Prostate gland (tissue), 2 donors: ENCODE data around the gene CHTOP. TPM values are rescaled to one million over a fixed set of nuclear protein-coding genes. Genes with fewer than 3 reads are reported as not detected.

Experiments used
- DNase-seq: peaks from one replicate; pipeline ENCODE4 v3.0.0-alpha.2; 2019; ENCODE audit warnings: low spot score
- H3K27ac ChIP-seq, 2 donors: fragments of 200-600 bp; sonication (generic); 2 replicates each; pipeline ENCODE4 v1.5.1; 2017 to 2019
- H3K27me3 ChIP-seq: fragments of 200-600 bp; sonication (generic); replicated peaks from 2 replicates; pipeline ENCODE4 v1.5.1; 2019; ENCODE audit not compliant: insufficient read depth
- H3K36me3 ChIP-seq, 2 donors: fragments of 200-600 bp; sonication (generic); 1 replicate in 1 of 2; 2 replicates in 1 of 2; pipeline versions ENCODE4 v1.5.1 to v1.8.1; 2017 to 2019
- H3K4me1 ChIP-seq: fragments of 200-600 bp; sonication (generic); replicated peaks from 2 replicates; pipeline ENCODE4 v1.5.1; 2019
- H3K4me3 ChIP-seq, 2 donors: fragments of 200-600 bp; sonication (generic); 2 replicates each; pipeline ENCODE4 v1.5.1; 2017 to 2019
- H3K9me3 ChIP-seq: fragments of 200-600 bp; sonication (generic); 2 replicates; pipeline ENCODE4 v1.5.1; 2017
- CTCF ChIP-seq, 4 experiments: fragments of 200-600 bp in 2 of 4; fragments of 450-650 bp in 2 of 4; sonication (generic) in 2 of 4; IDR thresholded peaks; 1 replicate in 3 of 4; 2 replicates in 1 of 4; pipeline ENCODE4 v1.5.1; 2016 to 2019; ENCODE audit warnings: antibody characterized with exemption in 4 of 4, mild to moderate bottlenecking in 2 of 4, moderate library complexity in 2 of 4
- POLR2A ChIP-seq: fragments of 450-650 bp; IDR thresholded peaks from one replicate; pipeline ENCODE4 v1.6.1; 2016; ENCODE audit warnings: antibody characterized with exemption, mild to moderate bottlenecking
- POLR2AphosphoS5 ChIP-seq: sonication (generic); formaldehyde crosslinking; IDR thresholded peaks from one replicate; pipeline ENCODE4 v1.6.1; 2017; ENCODE audit warnings: antibody characterized with exemption
- WGBS: methylation state at CpG from one replicate; pipeline ENCODE4 v1.1.5; 2018; 5-methylcytosine and 5-hydroxymethylcytosine counted together
- intact Hi-C: fragments of 100-400 bp; cut with DNase I; formaldehyde crosslinking; loops from one replicate; pipeline ENCODE4 v1.14.2; 2022
- total RNA-seq, 2 donors: library from RNA; depleted of rRNA; stranded (reverse); fragments of >200 nt; gene quantifications; one replicate each; pipeline ENCODE4 v1.1.0, GENCODE V29; 2016

CHTOP gene
- total RNA-seq, 2 donors from 2014 or later = 60.6 to 74.4 TPM

GRCh38 chr1:153614906-153615305 is 19.0 kb upstream of the CHTOP start:
- Histone ChIP-seq H3K27me3 (no peaks in the 10 kb centered on the region), H3K4me3 (no peak overlapping the region), H3K27ac (no peak overlapping the region), H3K9me3 (no peaks in the 10 kb centered on the region), H3K4me1 (no peaks in the 10 kb centered on the region), H3K36me3 (no peaks in the 10 kb centered on the region)
- DNase-seq = no peak
- WGBS = 81% methylated on average over 7 of the region's 7 CpGs
- intact Hi-C loops = no loop called here
- TF ChIP-seq POLR2AphosphoS5 (no peak), POLR2A (no peak), CTCF (IDR thresholded peaks at IDR 0.05) (no peak)

DNA sequence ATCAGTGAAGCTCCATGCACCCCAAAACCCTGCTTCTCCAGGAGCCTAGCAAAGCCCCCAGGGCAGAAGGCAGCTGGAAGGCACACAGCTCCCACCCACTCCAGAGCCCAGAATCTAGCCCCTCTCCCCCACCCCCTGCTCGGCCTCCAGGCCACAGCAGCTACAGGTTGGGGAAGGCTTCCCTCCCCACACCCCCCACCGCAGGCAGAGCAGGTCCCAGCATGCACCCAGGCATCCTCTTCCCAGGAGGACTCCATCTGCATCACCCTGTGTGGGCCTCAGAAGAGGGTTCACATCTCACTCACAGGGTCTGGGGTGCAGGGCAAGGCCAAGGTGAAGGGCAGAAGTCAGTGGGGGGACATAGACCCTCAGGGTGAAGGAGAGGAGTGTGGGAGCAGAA is 18.5 kb upstream of the CHTOP start:
- Histone ChIP-seq H3K27me3 (no peaks in the 10 kb centered on the region), H3K4me1 (no peaks in the 10 kb centered on the region), H3K9me3 (no peaks in the 10 kb centered on the region), H3K27ac (no peak overlapping the region), H3K36me3 (no peaks in the 10 kb centered on the region), H3K4me3 (no peak overlapping the region)
- DNase-seq = no peak
- no peak for TF ChIP-seq CTCF (IDR thresholded peaks at IDR 0.05)
- no peak for TF ChIP-seq POLR2AphosphoS5
- no peak for TF ChIP-seq POLR2A
- intact Hi-C loops = no loop called here
- 56% methylated on average over 2 of the region's 2 CpGs for WGBS

DNA sequence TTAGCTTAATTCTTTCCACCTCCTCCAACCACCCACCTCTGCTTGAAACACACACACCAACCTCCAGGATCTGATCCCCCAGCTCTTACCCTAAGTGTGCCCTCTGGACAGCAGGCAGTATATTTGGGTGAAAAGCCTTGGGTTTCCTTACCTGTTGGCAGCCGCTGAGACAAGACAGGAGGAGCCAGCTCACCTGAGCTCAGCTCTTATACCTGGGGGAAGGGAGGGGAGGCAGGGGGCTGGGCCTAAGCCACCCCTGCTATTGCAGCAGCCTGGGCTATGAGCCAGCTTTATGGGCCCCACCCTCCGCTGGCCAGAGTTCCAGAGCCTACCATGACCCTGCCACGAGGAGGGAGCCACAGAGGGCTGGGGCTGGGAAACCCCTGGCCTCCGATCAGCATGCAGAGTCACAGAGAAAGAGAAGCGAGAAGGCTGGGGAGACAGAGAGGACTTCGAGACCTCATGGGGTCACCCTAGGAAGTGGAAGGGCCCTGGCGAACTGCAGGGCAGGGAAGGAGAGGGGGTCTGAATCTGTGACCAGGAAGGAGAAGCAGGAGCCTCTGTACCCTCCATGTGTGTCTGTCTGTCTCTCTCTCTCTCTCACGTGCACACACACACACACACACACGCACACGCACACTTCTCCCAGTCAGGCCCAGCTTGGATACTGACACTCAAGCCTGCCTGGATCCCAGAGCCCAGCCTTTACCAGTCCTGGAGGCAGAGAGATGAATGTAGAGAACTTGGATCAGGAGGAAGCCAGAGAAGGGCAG is 17.5 kb upstream of the CHTOP start, which contains the start of gene S100A14:
Gene S100A14, minus strand, starts transcription at position 182 of the 773 bp plus-strand sequence. CDS start 467 bp downstream, outside the sequence.
- H3K9me3 ChIP-seq = no peaks in the 10 kb centered on the region
- no peaks in the 10 kb centered on the region for H3K27me3 ChIP-seq
- H3K27ac ChIP-seq = peak within 1 kb of the TSS in 1 of 2 donors; percentile 16
- no peaks in the 10 kb centered on the region for H3K4me1 ChIP-seq
- peak; percentile 60 for DNase-seq
- no peak within 1 kb of the TSS for H3K4me3 ChIP-seq
- TF ChIP-seq CTCF (IDR thresholded peaks at IDR 0.05) (no peak), POLR2AphosphoS5 (peak; percentile 17), POLR2A (peak; percentile 37)
- WGBS = 56% methylated on average over 10 of the region's 10 CpGs
- H3K36me3 ChIP-seq = no peaks in the 10 kb centered on the region
- intact Hi-C loops = no loop called here

- H3K27ac ChIP-seq = peak overlapping the region in 1 of 2 donors; percentile 16
- H3K9me3 ChIP-seq = no peaks in the 10 kb centered on the region
- no peaks in the 10 kb centered on the region for H3K27me3 ChIP-seq
- DNase-seq = no peak
- H3K4me1 ChIP-seq = no peaks in the 10 kb centered on the region
- 65% methylated on average over 5 of the region's 5 CpGs for WGBS
- TF ChIP-seq POLR2AphosphoS5 (no peak), CTCF (IDR thresholded peaks at IDR 0.05) (no peak), POLR2A (no peak)
- H3K36me3 ChIP-seq = no peaks in the 10 kb centered on the region
- no peak overlapping the region for H3K4me3 ChIP-seq
- intact Hi-C loops = no loop called here
These were observed 17.0 kb upstream of the CHTOP start for GRCh38 chr1:153616917-153617311.

- intact Hi-C loops = no loop called here
- no peak overlapping the region for H3K27ac ChIP-seq
- WGBS = 94% methylated on average over 6 of the region's 6 CpGs
These were observed 16.2 kb upstream of the CHTOP start for GRCh38 chr1:153617663-153618062.

More at GRCh38 chr1:153617663-153618062, 16.2 kb upstream of the CHTOP start:
- no peak for DNase-seq
- no peaks in the 10 kb centered on the region for H3K9me3 ChIP-seq
- H3K4me3 ChIP-seq = no peak overlapping the region
- H3K27me3 ChIP-seq = no peaks in the 10 kb centered on the region
- H3K36me3 ChIP-seq = no peaks in the 10 kb centered on the region
- no peak for TF ChIP-seq POLR2A
- no peak for TF ChIP-seq POLR2AphosphoS5
- TF ChIP-seq CTCF (IDR thresholded peaks at IDR 0.05) = peak in 1 of 4 experiments; percentile 40
- no peaks in the 10 kb centered on the region for H3K4me1 ChIP-seq
